ENCODE results near the gene LEUTX.
"Not testable (repeated sequence)": the region's sequence is repeated elsewhere in the genome, so short reads cannot be mapped to it uniquely, and the experiment has no call there.

The LEUTX gene

DNA sequence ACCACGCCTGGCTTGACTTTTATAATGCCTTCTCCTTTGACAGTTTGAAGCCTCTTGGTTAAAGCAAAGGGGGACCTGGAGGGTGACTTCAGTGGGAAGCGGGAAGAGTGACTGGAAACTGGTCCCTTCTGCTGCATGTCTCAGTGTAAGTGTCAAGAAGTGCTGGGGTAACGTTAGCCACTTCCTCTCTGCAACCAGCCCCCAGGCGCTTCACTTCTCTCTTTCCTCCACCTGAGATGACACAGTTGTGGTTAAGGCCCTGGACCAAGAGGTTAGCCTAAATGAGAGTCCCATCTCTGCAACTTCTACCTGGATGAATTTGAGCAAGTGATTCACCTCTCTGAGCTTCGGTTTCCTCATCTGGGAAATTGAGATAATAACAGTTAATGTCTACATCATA lies 16.3 kb downstream of the LEUTX start:
- H3K4me3 ChIP-seq (ENCODE audit: low read depth, low read length) = no peak overlapping the region
- CTCF ChIA-PET = interaction anchor here (1.2 to 6.8 kb wide), 3 partner anchors 13 to 176 kb away, joined by 3 to 124 read pairs (median 3); partner anchors contain the start of genes FBL and PSMC4
- TF ChIP-seq, protein P1, sequence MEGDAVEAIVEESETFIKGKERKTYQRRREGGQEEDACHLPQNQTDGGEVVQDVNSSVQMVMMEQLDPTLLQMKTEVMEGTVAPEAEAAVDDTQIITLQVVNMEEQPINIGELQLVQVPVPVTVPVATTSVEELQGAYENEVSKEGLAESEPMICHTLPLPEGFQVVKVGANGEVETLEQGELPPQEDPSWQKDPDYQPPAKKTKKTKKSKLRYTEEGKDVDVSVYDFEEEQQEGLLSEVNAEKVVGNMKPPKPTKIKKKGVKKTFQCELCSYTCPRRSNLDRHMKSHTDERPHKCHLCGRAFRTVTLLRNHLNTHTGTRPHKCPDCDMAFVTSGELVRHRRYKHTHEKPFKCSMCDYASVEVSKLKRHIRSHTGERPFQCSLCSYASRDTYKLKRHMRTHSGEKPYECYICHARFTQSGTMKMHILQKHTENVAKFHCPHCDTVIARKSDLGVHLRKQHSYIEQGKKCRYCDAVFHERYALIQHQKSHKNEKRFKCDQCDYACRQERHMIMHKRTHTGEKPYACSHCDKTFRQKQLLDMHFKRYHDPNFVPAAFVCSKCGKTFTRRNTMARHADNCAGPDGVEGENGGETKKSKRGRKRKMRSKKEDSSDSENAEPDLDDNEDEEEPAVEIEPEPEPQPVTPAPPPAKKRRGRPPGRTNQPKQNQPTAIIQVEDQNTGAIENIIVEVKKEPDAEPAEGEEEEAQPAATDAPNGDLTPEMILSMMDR (IDR thresholded peaks at IDR 0.05; ENCODE audit: insufficient read depth, low read length, missing control alignments) = no peak
- no peak for DNase-seq (ENCODE audit: low read depth, low spot score)
- POLR2A ChIA-PET = no interaction called here

- TF ChIP-seq, protein P1 (IDR thresholded peaks at IDR 0.05; ENCODE audit: insufficient read depth, low read length, missing control alignments) = no peak
- DNase-seq (ENCODE audit: low read depth, low spot score) = no peak
- H3K4me3 ChIP-seq (ENCODE audit: low read depth, low read length) = no peak overlapping the region
- CTCF ChIA-PET = interaction anchor here (1.2 to 6.8 kb wide), 3 partner anchors 14 to 175 kb away, joined by 3 to 124 read pairs (median 3); partner anchors contain the start of genes FBL and PSMC4
- POLR2A ChIA-PET = no interaction called here
Observed at GRCh38 chr19:39796000-39796498, 17.4 kb downstream of the LEUTX start.

GRCh38 chr19:39797083-39797482 lies 18.4 kb downstream of the LEUTX start:
- TF ChIP-seq, protein P1 (IDR thresholded peaks at IDR 0.05; ENCODE audit: insufficient read depth, low read length, missing control alignments) = no peak
- POLR2A ChIA-PET = no interaction called here
- no peak overlapping the region for H3K4me3 ChIP-seq (ENCODE audit: low read depth, low read length)
- CTCF ChIA-PET = interaction anchor here (6.8 kb wide), 1 partner anchor 47 kb away, joined by 124 read pairs; the partner anchor contains the start of gene FBL
- no peak for DNase-seq (ENCODE audit: low read depth, low spot score)

GRCh38 chr19:39802958-39803357 lies 24.3 kb downstream of the LEUTX start:
- no peak overlapping the region for H3K4me3 ChIP-seq (ENCODE audit: low read depth, low read length)
- DNase-seq (ENCODE audit: low read depth, low spot score) = no peak
- TF ChIP-seq, protein P1 (IDR thresholded peaks at IDR 0.05; ENCODE audit: insufficient read depth, low read length, missing control alignments) = no peak
- CTCF ChIA-PET = interaction anchor here (2.5 to 3.7 kb wide), 2 partner anchors 11 to 42 kb away, joined by 13 to 31 read pairs; no protein-coding TSS in a partner anchor
- POLR2A ChIA-PET = no interaction called here

DNA sequence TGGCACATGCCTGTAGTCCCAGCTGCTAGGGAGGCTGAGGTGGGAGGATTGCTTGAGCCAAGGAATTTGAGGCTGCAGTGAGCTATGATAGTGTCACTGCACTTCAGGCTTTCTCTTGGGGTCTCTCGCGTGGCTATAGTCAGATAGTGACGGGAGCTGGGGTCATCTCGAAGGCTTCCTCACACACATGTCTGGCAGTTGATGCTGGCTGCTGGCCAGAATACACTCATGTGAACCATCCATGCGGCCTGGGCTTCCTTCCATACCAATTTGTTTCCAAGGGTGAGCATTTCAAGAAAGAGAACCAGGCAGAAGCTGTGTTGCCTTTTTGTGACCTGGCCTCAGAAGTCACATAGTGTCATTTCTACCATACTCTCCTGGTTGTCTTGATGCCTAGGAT lies 26.4 kb downstream of the LEUTX start:
- DNase-seq (ENCODE audit: low read depth, low spot score) = no peak
- no peak overlapping the region for H3K4me3 ChIP-seq (ENCODE audit: low read depth, low read length)
- ChIA-PET POLR2A (no interaction called here), CTCF (no interaction called here)
- TF ChIP-seq, protein P1 (IDR thresholded peaks at IDR 0.05; ENCODE audit: insufficient read depth, low read length, missing control alignments) = no peak

- H3K4me3 ChIP-seq (ENCODE audit: low read depth, low read length) = no peak overlapping the region
- POLR2A ChIA-PET = no interaction called here
- no peak for DNase-seq (ENCODE audit: low read depth, low spot score)
- CTCF ChIA-PET = no interaction called here
- TF ChIP-seq, protein P1 (IDR thresholded peaks at IDR 0.05; ENCODE audit: insufficient read depth, low read length, missing control alignments) = no peak
Observed at GRCh38 chr19:39807846-39808364, 29.3 kb downstream of the LEUTX start.

DNA sequence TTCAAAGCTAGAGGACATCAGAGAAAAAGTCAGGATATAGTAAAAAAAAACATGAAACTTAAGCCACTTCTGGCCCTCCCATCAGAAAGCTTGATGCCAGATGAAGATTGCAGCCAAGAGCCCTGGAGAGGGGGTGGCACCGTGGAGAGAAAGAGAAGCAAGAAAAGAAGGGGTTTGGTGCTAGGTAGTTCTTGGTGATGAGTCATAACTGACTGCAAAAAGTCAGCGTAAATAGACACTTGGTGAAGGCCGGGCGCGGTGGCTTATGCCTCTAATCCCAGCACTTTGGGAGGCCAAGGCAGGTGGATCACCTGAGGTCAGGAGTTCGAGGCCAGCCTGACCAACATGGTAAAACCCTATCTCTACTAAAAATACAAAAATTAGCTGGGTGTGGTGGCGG lies 30.0 kb downstream of the LEUTX start:
- H3K4me3 ChIP-seq (ENCODE audit: low read depth, low read length); POLR2A ChIA-PET; DNase-seq (ENCODE audit: low read depth, low spot score): not testable (repeated sequence)
- CTCF ChIA-PET = interaction anchor here (1.5 kb wide), 1 partner anchor 16 kb away, joined by 7 read pairs; no protein-coding TSS in a partner anchor

Data from AG04449 (cell line).